Mesodermal cell (in vitro differentiated cells): ENCODE measurements around the gene EARS2.

ENCODE experiments used
- H3K27ac ChIP-seq: 2 replicates; pipeline ENCODE4 v1.7.0; 2013; ENCODE audit warnings: mild to moderate bottlenecking, low read depth, low read length, moderate library complexity; ENCODE audit not compliant: severe bottlenecking
- H3K36me3 ChIP-seq: 2 replicates; pipeline ENCODE4 v1.7.1; 2013; ENCODE audit warnings: mild to moderate bottlenecking, low read length, moderate library complexity; ENCODE audit not compliant: control insufficient read depth, insufficient read depth
- H3K4me1 ChIP-seq: one replicate; pipeline ENCODE4 v1.7.1; 2013; ENCODE audit warnings: mild to moderate bottlenecking, low read length; ENCODE audit not compliant: insufficient read depth, control insufficient read depth, poor library complexity, severe bottlenecking
- H3K4me3 ChIP-seq: 2 replicates; pipeline ENCODE4 v1.7.0; 2013; ENCODE audit warnings: low read length, control low read depth, mild to moderate bottlenecking; ENCODE audit not compliant: insufficient read depth, poor library complexity, severe bottlenecking; ENCODE audit errors: extremely low read depth
- H3K9me3 ChIP-seq: 2 replicates; pipeline ENCODE4 v1.7.1; 2013; ENCODE audit warnings: mild to moderate bottlenecking, low read length, moderate library complexity; ENCODE audit not compliant: control insufficient read depth
- WGBS, 2 experiments: methylation state at CpG; one replicate each; pipeline ENCODE4 v1.1.5; 2013; ENCODE audit warnings: missing lambda C conversion rate in 2 of 2; ENCODE audit not compliant: insufficient coverage in 2 of 2; 5-methylcytosine and 5-hydroxymethylcytosine counted together

EARS2 gene

GRCh38 chr16:23524886-23525285, 32.3 kb downstream of the EARS2 start:
- no peak overlapping the region for H3K4me3 ChIP-seq
- H3K36me3 ChIP-seq = peaks cover 84% of the 10 kb centered on the region
- no peaks in the 10 kb centered on the region for H3K9me3 ChIP-seq
- no peaks in the 10 kb centered on the region for H3K4me1 ChIP-seq
- H3K27ac ChIP-seq = no peak overlapping the region
- WGBS, 2 experiments = 92 to 97% methylated on average over 2 to 3 of the region's 3 CpGs

GRCh38 chr16:23523876-23524385, 33.2 kb downstream of the EARS2 start:
- Histone ChIP-seq H3K9me3 (no peaks in the 10 kb centered on the region), H3K36me3 (peaks cover 81% of the 10 kb centered on the region), H3K4me1 (no peaks in the 10 kb centered on the region), H3K4me3 (no peak overlapping the region), H3K27ac (no peak overlapping the region)
- 86 to 94% methylated on average over 5 to 6 of the region's 7 CpGs for WGBS, 2 experiments

- H3K4me3 ChIP-seq = no peak overlapping the region
- H3K9me3 ChIP-seq = no peaks in the 10 kb centered on the region
- H3K36me3 ChIP-seq = peaks cover 75% of the 10 kb centered on the region
- H3K27ac ChIP-seq = no peak overlapping the region
- no peaks in the 10 kb centered on the region for H3K4me1 ChIP-seq
- 94% methylated on average over 6 of the region's 6 CpGs for WGBS, 2 experiments
Observed at GRCh38 chr16:23523321-23523720, 33.8 kb downstream of the EARS2 start.

GRCh38 chr16:23521965-23522364, 35.2 kb downstream of the EARS2 start:
- peaks cover 65% of the 10 kb centered on the region for H3K36me3 ChIP-seq

GRCh38 chr16:23521037-23521743, 36.0 kb downstream of the EARS2 start:
- no peaks in the 10 kb centered on the region for H3K4me1 ChIP-seq
- no peaks in the 10 kb centered on the region for H3K9me3 ChIP-seq
- WGBS, 2 experiments = 83 to 100% methylated on average over 1 to 3 of the region's 4 CpGs
- H3K36me3 ChIP-seq = peaks cover 60% of the 10 kb centered on the region
- no peak overlapping the region for H3K4me3 ChIP-seq
- no peak overlapping the region for H3K27ac ChIP-seq

More at GRCh38 chr16:23521965-23522364, 35.2 kb downstream of the EARS2 start:
- Histone ChIP-seq H3K27ac (no peak overlapping the region), H3K4me3 (no peak overlapping the region), H3K9me3 (no peaks in the 10 kb centered on the region), H3K4me1 (no peaks in the 10 kb centered on the region)
- WGBS, 2 experiments = 91 to 92% methylated on average over 1 to 3 of the region's 4 CpGs

GRCh38 chr16:23520500-23520899, 36.6 kb downstream of the EARS2 start:
- Histone ChIP-seq H3K4me3 (no peak overlapping the region), H3K27ac (no peak overlapping the region), H3K36me3 (peaks cover 57% of the 10 kb centered on the region), H3K9me3 (no peaks in the 10 kb centered on the region), H3K4me1 (no peaks in the 10 kb centered on the region)
- WGBS, 2 experiments = 90 to 91% methylated on average over 3 of the region's 4 CpGs

- H3K27ac ChIP-seq = no peak overlapping the region
- no peaks in the 10 kb centered on the region for H3K9me3 ChIP-seq
- H3K4me1 ChIP-seq = no peaks in the 10 kb centered on the region
- H3K36me3 ChIP-seq = peaks cover 46% of the 10 kb centered on the region
- 88 to 90% methylated on average over 1 to 5 of the region's 5 CpGs for WGBS, 2 experiments
- no peak overlapping the region for H3K4me3 ChIP-seq
Observed at GRCh38 chr16:23519282-23519681, 37.9 kb downstream of the EARS2 start.

- H3K27ac ChIP-seq = no peak overlapping the region
- 92 to 100% methylated on average over 1 to 2 of the region's 3 CpGs for WGBS, 2 experiments
- H3K36me3 ChIP-seq = peaks cover 41% of the 10 kb centered on the region
- H3K9me3 ChIP-seq = no peaks in the 10 kb centered on the region
- H3K4me3 ChIP-seq = no peak overlapping the region
- H3K4me1 ChIP-seq = no peaks in the 10 kb centered on the region
Observed at GRCh38 chr16:23518435-23518891, 38.7 kb downstream of the EARS2 start.

GRCh38 chr16:23516366-23517137, 40.6 kb downstream of the EARS2 start:
- H3K4me3 ChIP-seq = no peak overlapping the region
- no peaks in the 10 kb centered on the region for H3K4me1 ChIP-seq
- no peaks in the 10 kb centered on the region for H3K9me3 ChIP-seq
- 73 to 82% methylated on average over 1 to 2 of the region's 4 CpGs for WGBS, 2 experiments
- H3K27ac ChIP-seq = no peak overlapping the region
- peaks cover 24% of the 10 kb centered on the region for H3K36me3 ChIP-seq

GRCh38 chr16:23515881-23516280, 41.3 kb downstream of the EARS2 start:
- WGBS, 2 experiments = 87% methylated on average over 3 of the region's 5 CpGs; no CpG with 5 or more reads in 1 of the 2 experiments
- no peaks in the 10 kb centered on the region for H3K4me1 ChIP-seq

More at GRCh38 chr16:23515881-23516280, 41.3 kb downstream of the EARS2 start:
- H3K4me3 ChIP-seq = no peak overlapping the region
- H3K36me3 ChIP-seq = peaks cover 18% of the 10 kb centered on the region
- no peak overlapping the region for H3K27ac ChIP-seq
- H3K9me3 ChIP-seq = no peaks in the 10 kb centered on the region
